GM19099 (cell line): Measurements from ENCODE around the gene INIP.

Source experiments
- POLR2A ChIP-seq: IDR thresholded peaks from 3 replicates; pipeline ENCODE4 v1.6.1; 2011; ENCODE audit warnings: low read depth; ENCODE audit not compliant: insufficient read length; ENCODE audit errors: extremely low read depth

INIP gene

DNA sequence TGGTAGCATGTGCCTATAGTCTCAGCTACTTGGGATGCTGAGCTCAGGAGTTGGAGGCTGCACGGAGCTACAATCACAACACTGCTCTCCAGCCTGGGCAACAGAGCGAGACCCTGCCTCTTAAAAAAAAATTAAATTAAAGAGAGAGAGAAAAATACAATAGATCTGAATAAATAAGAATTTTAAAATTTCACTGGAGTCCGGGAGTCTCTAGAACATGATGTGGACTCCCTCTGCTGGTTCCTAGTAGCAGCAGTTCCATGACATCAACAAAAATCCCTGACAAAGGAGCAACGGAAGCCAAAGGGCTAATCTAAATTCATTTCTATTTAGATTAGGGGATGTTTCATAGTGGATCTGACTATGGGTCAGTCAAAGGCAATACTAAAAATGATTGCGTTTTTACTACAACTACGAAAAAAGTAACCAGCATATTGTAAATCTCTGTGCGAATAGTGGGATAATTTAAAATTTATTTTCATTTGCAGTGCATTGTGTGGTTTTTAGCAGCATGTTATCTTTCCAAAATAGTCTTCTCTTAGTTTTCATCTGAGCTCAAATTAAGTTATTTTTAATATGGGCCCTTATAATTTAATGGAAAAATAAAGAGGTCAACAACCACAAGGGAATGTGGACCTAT, 6.7 kb downstream of the INIP start:
- no peak for TF ChIP-seq POLR2A

DNA sequence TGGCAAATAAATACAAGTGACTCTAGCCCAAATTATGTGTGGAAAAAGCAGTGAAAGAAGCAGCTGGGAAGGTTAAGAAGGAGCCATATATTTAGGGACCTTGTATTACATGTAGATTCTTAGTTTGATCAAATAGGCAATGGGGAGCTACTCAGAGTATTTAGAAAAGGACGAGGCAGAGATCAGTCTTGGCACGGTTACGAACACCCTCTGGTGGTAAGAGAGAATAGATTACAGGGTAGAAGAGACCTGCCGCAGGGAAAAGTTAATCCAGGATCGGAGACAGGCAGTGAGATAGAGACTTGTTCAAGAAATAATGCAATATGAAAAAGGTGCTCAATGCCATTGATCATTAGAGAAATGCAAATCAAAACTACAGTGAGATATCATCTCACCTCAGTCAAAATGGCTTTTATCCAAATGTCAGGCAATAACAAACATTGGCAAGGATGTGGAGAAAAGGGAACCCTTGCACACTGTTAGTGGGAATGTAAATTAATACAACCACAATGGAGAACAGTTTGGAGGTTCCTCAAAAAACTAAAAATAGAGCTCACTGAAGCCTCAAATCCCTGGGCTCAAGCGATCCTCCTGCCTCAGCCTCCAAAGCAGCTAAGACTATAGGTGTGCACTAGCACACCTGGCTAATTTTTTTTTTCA, 12.0 kb downstream of the INIP start:
- TF ChIP-seq POLR2A: no peak

DNA sequence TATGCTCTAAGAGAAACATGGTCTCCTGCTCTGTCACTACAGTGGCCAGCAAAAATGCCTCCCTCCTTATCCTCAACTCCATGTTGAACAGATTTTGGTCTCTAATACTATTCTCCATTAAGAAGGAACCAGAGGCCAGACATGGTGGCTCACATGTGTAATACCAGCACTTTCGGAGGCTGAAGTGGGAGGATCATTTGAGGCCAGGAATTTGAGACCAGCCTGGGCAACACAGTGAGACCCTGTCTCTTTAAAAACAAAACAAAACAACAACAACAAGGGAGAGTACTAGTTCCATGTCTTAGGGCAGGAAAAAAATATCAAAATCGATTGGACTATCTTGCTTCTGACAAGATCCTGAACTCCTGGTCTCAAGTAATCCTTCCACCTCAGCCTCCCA, 14.6 kb downstream of the INIP start:
- no peak for TF ChIP-seq POLR2A

DNA sequence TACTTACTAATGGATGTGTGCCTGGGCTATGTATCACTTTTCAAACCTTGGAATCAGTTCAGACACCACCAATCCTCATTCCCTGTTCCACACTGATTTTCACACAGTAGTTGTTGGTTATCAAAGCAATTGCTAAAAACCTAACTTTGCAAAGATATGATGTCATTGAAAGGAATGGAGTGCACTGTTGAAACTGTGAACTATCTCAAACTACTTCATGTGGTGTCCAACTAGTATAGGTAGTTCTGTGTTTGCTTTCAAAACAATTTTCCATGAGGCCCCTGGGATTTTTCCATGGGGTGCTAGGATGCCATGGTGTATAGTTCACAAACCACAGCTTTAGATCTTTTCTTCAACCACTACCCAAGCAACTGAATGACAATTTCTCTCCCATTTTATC, 17.8 kb downstream of the INIP start:
- no peak for TF ChIP-seq POLR2A

DNA sequence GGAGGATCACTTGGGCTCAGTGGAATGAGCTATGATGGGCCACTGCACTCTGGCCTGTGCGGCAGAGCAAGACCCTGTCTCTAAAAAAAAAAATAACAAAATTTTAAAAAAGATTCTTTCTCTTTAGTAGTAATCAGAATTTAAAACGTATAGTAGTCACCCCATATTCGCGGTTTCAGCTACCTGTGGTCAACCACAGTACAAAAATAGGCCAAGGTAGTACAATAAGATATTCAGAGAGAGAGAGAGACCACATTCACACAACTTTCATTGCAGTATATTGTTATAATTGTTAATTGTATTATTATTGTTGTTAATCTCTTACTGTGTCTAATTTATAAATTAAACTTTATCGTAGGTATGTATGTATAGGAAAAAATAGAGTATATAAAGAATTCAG, 18.7 kb downstream of the INIP start:
- no peak for TF ChIP-seq POLR2A

DNA sequence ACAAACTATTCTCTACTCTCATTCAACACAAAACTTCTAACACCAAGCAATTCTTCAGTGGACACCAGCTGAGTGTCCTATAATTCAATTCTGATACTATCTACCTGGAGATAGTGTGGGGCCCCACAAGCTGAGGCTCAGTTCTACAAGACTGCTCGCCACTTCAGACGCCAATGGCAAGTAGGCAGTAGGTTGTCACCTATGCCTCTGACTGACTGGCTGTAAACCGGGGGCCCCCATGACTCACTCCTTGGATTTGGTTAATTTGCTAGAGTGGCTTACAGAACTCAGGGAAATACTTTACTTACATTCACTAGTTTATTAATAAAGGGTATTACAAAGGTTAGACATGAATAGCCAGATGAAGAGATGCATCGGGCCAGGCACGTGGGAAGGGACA, 21.5 kb downstream of the INIP start:
- no peak for TF ChIP-seq POLR2A

DNA sequence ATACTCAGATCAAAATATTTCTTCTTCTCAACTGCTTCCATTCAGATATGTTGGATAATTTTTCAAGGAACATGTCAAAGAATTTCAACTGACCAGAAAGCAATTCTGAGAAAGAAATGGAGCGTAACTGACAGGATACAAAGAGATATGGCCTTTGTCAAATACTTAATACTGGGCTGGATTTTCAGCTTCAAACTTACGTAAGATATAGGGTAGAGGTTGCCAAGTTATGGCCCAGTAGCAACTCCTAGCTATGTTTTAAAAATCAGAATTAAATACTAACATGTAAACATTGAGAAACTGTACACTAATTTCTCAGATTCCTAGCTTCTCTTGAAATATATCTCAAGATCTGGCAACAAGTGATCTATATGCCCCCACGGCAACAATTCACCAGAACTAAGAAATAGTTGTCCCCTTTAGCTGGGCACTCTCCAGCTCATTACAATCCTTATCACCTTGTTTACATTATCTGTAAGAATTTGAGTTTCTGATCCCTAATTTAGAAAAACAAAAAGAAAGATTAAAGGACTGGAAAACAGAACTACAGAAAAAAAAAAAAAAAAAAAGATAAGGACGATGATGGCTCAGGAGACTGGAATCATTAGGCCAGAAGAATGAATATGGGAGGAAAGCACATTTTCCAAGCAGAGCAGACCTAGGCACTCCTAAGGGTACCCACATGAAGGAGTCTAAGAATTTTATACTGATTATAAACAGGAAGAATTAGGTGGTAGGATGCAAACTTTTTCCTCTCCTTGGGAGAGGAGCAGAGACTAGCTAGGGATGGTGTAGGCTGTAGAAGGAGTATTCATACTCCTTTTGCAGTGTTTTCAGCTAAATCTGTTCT, 23.0 kb downstream of the INIP start:
- TF ChIP-seq POLR2A: no peak

DNA sequence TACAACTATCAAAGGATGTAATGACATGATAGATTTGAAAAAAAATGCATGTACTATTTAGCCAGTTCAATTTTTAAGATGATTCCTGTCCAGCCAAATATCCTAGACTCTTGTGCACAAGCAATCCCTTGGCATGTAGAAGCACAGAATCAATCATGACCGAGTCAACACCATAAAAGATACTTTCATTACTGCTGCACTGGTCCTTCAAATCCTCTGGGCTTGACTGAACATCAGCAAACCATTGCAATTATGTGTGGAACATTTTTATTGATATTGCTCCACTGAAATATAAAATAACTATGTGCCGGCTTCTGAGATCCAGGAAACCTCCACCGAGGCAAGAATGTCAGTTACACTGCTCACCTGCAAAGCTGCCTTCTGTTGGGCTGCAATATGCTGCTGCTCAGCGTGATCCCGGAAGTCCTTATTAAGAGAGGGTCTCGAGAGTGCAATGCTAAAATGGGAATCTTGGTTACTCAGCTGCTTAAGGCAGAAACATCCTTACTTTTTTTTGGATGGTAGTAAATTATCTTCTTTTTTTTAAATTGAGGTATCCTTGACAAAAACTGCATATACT, 28.7 kb downstream of the INIP start:
- TF ChIP-seq POLR2A: no peak

DNA sequence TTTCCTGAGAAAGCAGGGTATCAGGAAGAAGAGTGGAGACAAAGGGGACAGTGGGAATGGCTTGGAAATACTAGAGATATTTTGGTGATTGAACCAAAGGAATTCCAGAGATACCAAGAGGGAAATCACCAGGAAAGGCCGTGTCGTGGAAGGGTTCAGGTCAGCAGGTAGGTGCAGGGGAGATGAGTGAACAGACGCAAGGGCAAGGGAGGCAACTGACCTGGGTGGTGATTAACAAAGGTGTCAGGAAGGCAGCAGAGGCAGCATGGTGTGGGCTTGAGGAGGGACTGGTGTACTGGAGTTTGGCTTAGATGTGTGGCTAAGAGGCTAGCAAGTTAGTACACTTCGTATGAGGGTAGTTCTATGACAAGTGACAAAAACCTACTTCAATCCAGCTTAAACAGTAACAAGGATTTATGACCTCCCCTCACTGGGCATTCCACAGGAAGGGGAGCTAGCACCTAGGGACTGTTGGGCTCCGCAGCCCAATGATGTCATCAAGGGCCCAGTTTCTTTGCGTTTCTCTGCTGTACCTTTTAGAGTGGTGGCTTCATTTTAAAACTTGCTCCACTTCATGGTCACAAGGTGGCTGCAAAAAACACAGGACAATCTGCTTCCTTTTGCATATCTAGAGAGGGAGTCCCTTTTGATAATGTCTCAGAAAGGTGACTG, 37.0 kb downstream of the INIP start:
- no peak for TF ChIP-seq POLR2A

DNA sequence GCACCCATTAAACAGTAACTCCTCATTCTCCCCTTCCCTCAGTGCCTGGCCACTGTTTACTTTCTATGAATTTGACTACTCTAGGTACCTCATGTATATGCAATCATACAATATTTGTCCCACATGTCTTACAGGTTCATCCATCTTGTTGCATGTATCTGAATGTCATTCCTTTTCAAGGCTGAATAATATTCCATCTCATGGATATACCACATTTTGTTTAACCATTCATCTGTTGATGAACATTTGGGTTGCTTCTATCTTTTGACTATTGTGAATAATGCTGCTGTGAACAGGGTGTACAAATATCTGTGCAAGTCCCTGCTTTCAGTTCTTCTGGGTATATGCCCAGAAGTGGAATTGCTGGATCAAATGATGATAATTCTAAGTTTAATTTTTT, 40.9 kb downstream of the INIP start:
- no peak for TF ChIP-seq POLR2A

DNA sequence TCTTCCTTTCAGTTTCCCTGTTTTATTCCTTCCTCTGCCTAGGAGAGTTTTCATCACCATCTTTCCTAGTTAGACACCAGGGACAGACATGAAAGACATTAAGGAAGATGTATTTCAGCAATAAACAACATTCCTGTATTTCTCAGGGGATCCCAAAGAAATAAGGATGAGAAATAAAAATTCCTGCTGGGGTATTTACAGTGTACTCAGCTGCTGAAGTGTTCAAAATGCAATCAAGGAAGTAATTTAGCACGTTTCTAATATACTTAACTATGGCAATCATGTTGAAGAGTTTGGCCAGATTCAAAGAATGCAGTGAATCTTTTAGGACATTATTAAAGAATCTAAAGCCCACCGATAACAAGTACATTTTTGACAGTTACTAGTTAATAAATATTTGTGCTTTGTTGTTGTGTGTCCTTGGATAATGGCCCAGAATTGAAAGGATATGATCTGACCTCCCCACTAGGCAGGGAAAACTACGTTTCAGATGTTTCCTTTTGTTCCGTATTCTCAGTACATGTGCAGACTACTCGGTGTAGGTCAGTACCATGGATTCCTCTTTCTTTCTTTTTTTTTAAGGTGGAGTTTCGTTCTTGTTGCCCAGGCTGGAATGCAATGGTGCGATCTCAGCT, 46.8 kb downstream of the INIP start:
- TF ChIP-seq POLR2A: no peak

DNA sequence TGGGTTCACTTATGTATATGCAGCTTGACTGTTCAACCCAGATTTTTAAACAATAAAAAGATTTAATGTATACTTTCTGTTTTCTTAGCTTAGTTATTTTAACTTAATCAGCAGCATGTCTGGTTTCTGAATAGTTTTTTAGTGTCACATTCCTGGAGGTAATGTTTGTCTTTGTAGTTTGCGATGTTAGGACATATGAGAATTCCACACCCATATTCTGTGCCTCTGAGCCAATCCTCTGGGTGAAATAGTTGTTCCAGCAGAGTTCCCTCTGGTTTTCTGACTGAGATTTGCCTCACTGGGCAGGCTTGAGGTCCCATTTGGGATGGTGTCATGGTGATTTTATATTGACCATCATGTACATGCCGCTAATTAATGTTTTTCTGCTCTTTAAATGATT, 48.6 kb downstream of the INIP start:
- TF ChIP-seq POLR2A: no peak

DNA sequence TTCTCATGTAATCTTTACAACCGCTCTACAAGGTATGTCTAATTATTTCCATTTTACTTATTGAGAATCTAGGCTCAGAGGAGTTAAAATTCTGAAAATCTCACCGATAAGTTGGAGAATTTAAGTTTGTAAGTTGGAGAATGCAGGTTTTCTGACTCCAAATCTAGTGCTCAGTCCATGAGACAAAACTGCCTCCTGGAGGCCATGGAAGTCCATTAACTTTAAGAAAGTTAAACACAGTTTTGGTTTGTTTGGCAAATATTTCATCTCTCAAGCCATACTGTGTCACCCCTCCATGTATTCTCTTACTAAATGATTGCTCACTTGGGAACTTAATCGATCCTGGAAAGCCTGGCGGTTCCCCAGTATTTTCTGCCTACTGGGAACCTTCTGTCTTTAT, 52.6 kb downstream of the INIP start:
- TF ChIP-seq POLR2A: no peak

DNA sequence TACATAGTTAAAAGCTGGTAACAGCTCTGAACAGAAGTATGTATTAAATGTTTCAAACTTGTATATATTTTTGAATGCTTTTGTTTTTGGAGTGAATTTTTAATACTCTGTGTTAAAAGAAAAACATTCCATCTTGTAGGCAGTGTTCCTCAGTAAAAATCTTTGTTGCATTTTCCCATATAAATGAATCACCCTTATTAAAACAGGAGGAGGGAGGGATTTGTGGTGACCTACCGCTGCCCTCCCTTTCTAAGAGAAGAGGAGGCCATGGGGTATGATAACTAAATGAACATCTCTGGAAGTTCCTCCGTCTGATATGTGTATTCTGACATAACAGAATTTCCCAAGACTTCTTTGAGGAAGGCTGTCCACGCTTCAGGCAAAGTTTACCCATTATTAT, 53.4 kb downstream of the INIP start:
- no peak for TF ChIP-seq POLR2A

DNA sequence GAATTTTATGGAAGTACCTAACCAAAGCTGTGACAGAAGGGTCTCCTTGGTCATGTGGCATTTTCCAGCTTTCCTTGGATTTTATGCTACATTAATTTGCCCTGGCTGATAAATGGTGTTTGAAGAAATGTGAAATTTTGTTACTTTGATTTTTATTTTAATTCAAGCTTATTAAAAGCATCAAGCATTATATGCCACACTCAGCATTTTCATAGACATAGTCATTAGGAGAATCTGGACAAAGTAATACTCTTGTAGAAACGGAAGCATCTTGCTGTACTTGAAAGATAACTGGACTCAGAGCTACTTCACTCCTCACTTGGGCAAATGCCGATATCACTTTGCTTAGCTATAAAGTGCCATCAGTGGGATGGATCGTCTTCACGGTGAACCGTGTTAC, 54.2 kb downstream of the INIP start:
- TF ChIP-seq POLR2A: no peak

DNA sequence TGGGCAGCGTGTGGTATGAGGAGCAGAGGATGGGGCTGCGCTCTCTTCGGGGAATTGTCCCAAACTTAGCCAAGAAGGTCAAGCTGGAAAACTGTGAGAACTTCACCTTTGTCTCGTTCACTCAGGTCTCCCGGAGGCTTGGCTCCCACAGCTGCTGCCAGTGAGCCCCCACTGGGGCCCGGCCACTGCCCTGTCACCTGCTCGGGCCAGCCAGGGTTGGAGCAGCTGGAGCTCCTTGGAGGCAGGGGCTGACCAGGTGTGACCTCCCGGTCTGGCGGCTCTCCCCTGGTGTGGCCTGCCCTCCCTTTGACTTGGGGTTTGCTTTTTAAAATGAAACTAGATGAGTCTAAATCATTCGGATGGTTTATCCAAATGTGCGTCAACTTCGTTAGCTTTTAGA, 58.0 kb downstream of the INIP start:
- TF ChIP-seq POLR2A: no peak

DNA sequence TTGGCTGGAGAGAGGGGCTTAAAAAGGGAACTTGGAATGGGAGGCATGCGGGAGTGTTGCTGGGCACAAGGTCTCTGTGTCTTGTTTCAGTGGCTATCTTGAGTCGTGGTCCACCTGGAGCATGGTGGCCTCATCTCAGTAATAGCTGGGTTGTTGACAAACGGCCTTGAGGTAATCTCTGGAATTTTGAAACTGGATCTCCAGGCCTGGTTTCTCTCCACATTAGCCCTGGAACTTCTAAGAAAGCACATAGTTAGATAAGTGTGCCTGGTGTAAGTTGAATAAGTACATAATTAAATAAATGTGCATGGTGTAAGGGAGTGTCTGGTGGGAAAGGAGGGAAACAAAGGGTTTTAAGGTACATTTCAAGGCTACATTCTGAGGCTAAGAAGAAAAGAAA, 62.2 kb downstream of the INIP start:
- no peak for TF ChIP-seq POLR2A
